GM21717 (cell line): ENCODE measurements around the gene SLC29A2.
"Not testable (repeated sequence)": the region's sequence is repeated elsewhere in the genome, so short reads cannot be mapped to it uniquely, and the experiment has no call there.

Source experiments
- ATAC-seq: cut with Tn5 transposase; IDR thresholded peaks from one replicate; pipeline ENCODE4 v1.9.1; 2021; ENCODE audit warnings: mild to moderate bottlenecking, moderate library complexity; ENCODE audit not compliant: unreplicated experiment

Gene SLC29A2

GRCh38 chr11:66321606-66322005 is 50.0 kb downstream of the SLC29A2 start:
- no peak for ATAC-seq

DNA sequence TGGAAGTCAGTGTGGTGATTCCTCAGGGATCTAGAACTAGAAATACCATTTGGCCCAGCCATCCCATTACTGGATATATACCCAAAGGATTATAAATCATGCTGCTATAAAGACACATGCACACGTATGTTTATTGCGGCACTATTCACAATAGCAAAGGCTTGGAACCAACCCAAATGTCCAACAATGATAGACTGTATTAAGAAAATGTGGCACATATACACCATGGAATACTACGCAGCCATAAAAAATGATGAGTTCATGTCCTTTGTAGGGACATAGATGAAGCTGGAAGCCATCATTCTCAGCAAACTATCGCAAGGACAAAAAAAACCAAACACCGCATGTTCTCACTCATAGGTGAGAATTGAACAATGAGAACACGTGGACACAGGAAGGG is 50.8 kb downstream of the SLC29A2 start:
- not testable (repeated sequence) for ATAC-seq

GRCh38 chr11:66320289-66320688 is 51.3 kb downstream of the SLC29A2 start:
- ATAC-seq: not testable (repeated sequence)

DNA sequence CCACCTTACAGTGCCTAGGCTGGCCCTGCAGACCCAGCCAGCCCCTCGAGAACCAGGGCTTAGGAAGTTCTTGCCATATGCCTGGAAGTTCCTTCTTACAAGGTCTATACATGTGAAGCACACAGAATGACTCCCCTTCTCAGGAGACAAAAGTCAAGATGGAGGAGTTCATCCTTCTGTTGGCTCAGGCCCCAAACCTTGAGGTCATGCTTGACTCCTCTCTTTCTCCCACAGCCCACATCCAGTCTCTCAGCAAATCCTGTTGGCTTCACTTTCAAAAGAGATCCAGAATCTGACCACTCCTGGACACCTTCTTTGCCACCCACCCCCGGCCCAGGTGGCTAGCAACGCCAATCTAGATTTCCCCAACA is 53.0 kb downstream of the SLC29A2 start:
- ATAC-seq: no peak

- no peak for ATAC-seq
These were observed 53.6 kb downstream of the SLC29A2 start for GRCh38 chr11:66317723-66318599.

DNA sequence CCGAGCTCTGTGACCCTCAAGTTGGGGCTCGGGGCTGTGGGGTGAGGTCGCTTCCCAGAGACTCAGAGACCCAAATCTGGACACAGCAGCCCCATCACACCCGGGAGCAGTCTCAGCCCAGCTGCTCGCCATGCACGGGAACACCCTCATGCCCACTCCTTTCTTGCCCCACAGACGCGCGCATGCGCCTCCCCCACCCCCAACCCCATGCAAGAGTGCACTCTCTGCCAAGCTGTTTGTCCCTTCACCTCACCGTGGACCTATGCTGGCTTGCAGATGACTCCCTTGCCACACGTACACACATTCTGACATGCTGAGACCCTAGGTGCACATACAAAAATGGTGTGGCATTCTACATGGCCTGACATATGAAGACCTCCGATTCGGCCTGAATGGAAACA is 54.2 kb downstream of the SLC29A2 start:
- no peak for ATAC-seq

GRCh38 chr11:66316849-66317251 is 54.7 kb downstream of the SLC29A2 start, which contains the start of gene CD248:
Gene CD248, minus strand, starts transcription at chr11:66317044. Its CDS starts 17 bp downstream, at chr11:66317027.
- ATAC-seq: no peak

GRCh38 chr11:66315921-66316811 is 55.4 kb downstream of the SLC29A2 start:
- no peak for ATAC-seq

DNA sequence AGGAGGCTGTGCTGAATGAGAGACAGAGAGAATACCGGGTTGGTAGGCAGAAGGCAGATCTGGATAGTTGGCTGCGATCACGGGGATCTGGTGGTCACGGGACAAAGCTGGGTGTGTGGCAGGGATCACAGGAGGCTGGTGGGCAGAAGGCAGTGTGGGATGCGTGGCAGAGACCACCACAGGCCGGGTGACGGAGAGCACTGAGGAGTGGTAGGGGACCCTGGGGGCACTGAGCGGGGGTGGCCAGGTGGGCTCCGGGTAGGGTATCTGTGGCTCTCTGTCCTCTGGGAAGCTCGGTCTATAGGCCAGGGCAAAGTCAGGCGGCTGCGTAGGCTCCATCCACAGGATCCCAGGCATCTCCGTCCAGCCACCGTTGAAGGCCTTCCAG is 56.1 kb downstream of the SLC29A2 start:
- ATAC-seq: no peak

- ATAC-seq: no peak
These were observed 56.7 kb downstream of the SLC29A2 start for GRCh38 chr11:66314561-66315497.

DNA sequence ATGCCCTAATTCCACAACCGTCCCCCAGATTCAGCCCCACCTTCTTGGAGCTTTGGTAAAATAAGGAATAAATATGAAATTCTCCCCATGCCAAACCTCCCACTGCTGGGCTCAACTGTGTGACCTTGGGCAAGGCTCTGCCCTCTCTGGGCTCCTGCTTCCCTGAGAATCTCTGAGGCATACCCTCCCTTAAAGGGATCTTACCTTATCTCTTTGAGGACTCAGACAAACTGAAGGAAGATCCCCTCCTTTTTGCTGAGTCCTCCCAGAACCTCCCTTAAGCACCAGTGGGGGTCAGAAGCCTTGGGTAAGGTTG is 57.4 kb downstream of the SLC29A2 start:
- no peak for ATAC-seq

- ATAC-seq: no peak
These were observed 58.0 kb downstream of the SLC29A2 start for GRCh38 chr11:66313321-66314185.

DNA sequence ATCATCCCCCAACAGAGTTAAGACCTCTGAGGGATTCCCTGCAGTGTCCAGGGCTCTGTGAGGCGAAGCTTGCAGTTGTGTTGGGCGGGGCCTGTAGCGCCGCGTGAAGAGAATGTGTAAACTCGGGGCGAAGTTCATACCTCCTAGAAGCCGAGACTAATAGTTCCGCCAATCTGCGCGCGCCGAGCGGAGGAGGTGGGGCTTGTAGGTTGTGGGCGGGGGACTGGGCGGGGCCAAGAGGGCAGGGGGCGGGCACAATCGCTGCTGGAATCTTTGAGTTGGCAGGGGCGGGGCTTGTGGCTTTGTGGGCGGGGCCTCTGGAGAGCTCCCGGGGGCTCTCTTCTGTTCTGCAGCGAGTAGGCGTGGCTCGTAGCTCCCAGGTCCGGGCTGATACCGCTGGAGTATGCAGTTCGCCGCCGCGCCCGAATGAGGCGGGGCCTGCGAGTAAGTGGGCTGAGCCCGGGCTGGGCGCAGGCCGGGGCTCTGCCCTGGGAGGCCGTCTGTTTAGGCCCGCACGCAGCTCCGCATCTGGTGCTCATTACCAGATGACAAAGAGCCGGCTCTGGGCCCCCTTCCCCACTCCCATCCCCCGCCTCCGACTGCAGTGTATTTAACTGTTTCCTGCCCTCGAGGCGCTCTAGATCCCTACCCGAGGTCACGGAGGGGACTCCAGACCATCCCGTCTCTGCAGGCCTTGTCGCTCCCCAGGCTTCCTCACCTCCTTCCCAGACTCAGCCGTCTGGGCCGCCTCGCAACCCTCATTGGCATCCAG is 58.8 kb downstream of the SLC29A2 start:
- ATAC-seq: peak; percentile 55
